Astrocyte of the spinal cord (primary cell): ENCODE results near the gene CWF19L2.

ENCODE experiments used
- DNase-seq: peaks from one replicate; pipeline ENCODE4 v3.0.0; 2011; ENCODE audit warnings: low read depth, low spot score
- H3K4me3 ChIP-seq: 2 replicates; pipeline ENCODE4 v1.5.1; 2011; ENCODE audit warnings: low read depth, mild to moderate bottlenecking, low read length, moderate library complexity
- CTCF ChIP-seq: IDR thresholded peaks from 2 replicates; pipeline ENCODE4 v1.5.1; 2012; ENCODE audit warnings: low read depth, mild to moderate bottlenecking, low read length, inconsistent platforms
- in situ Hi-C: cut with HindIII; loops from 2 replicates; pipeline ENCODE4 v1.10.0; 2017; ENCODE audit warnings: low sequenced_read_pairs

The CWF19L2 gene

GRCh38 chr11:107384144-107384852 lies 73.3 kb downstream of the CWF19L2 start:
- DNase-seq = no peak
- H3K4me3 ChIP-seq = no peak overlapping the region
- TF ChIP-seq CTCF = no peak
- in situ Hi-C loops = no loop called here

- in situ Hi-C loops = no loop called here
- TF ChIP-seq CTCF = no peak
- DNase-seq = no peak
- no peak overlapping the region for H3K4me3 ChIP-seq
Measured at GRCh38 chr11:107372439-107372838, 85.2 kb downstream of the CWF19L2 start.

- TF ChIP-seq CTCF = no peak
- in situ Hi-C loops = no loop called here
Measured at GRCh38 chr11:107370390-107370789, 87.2 kb downstream of the CWF19L2 start.

GRCh38 chr11:107359701-107360100 lies 97.9 kb downstream of the CWF19L2 start:
- DNase-seq = no peak
- H3K4me3 ChIP-seq = no peak overlapping the region
- in situ Hi-C loops = no loop called here
- no peak for TF ChIP-seq CTCF

More at GRCh38 chr11:107370390-107370789, 87.2 kb downstream of the CWF19L2 start:
- DNase-seq = peak; percentile 49
- H3K4me3 ChIP-seq = no peak overlapping the region

GRCh38 chr11:107357877-107358276 lies 99.7 kb downstream of the CWF19L2 start:
- in situ Hi-C loops = no loop called here
- TF ChIP-seq CTCF = no peak
- no peak overlapping the region for H3K4me3 ChIP-seq
- DNase-seq = no peak

- in situ Hi-C loops = no loop called here
Measured at GRCh38 chr11:107354780-107355179, 102.8 kb downstream of the CWF19L2 start.

More at GRCh38 chr11:107354780-107355179, 102.8 kb downstream of the CWF19L2 start:
- H3K4me3 ChIP-seq = no peak overlapping the region
- no peak for TF ChIP-seq CTCF
- DNase-seq = no peak
